SU-DHL-6 (cell line): Measurements from ENCODE around the gene EHBP1.

ENCODE experiments used
- CTCF ChIP-seq: fragments of 200-600 bp; sonication (generic); IDR thresholded peaks from one replicate; pipeline ENCODE4 v1.5.1; 2017; ENCODE audit warnings: antibody characterized with exemption, mild to moderate bottlenecking, low read length, moderate library complexity; ENCODE audit not compliant: insufficient read depth, poor library complexity, severe bottlenecking
- EZH2phosphoT487 ChIP-seq: fragments of 200-600 bp; sonication (generic), shearing (Covaris generic); conservative IDR thresholded peaks from 2 replicates; pipeline ENCODE4 v1.6.1; 2018; ENCODE audit warnings: mild to moderate bottlenecking, antibody characterized with exemption, low read length, moderate library complexity, mixed read lengths

DNA sequence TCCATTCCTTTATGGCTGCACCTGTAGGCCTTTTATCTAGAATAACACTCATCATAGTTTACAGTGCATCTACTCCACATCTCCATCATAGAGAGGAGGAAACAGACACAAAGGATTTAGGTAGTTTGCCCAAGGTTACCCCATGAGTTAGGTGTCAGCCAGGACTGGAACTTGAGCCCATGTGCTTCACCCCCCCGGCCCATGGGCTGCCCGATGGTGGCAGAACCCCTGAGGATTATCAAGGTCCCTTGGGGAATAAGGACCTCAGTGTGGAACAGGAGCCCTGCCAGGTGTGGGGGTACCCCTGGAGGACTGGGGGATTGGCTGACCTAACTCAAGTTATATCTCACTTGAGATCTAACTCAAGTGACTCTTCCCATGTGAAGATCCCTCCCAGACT, 198.8 kb downstream of the EHBP1 start:
- no peak for TF ChIP-seq CTCF
- no peak for TF ChIP-seq EZH2phosphoT487
